ENCODE measurements around the gene WHRN. TPM values are rescaled to one million over a fixed set of nuclear protein-coding genes. Genes with fewer than 3 reads are reported as not detected.

WHRN gene
- total RNA-seq, 1 donor from 2014 or later, result 1.1 TPM

- no peak overlapping the region for H3K27ac Mint-ChIP-seq
- H3K36me3 ChIP-seq, result no peaks in the 10 kb centered on the region
- H3K27me3 ChIP-seq, result no peaks in the 10 kb centered on the region
- H3K27me3 Mint-ChIP-seq (ENCODE audit: insufficient read depth, low read depth), result peaks cover 3% of the 10 kb centered on the region
- no peak for DNase-seq (ENCODE audit: low spot score)
- no peaks in the 10 kb centered on the region for H3K4me1 ChIP-seq
- H3K9me3 ChIP-seq (ENCODE audit: low read depth), result no peaks in the 10 kb centered on the region
- peaks cover 8% of the 10 kb centered on the region for H3K36me3 Mint-ChIP-seq
- no peaks in the 10 kb centered on the region for H3K79me2 ChIP-seq (ENCODE audit: low read depth)
- H4K20me1 ChIP-seq (ENCODE audit: low read depth), result no peaks in the 10 kb centered on the region
- TF ChIP-seq EZH2 (IDR thresholded peaks at IDR 0.05), result no peak
- TF ChIP-seq CTCF (IDR thresholded peaks at IDR 0.05), result no peak
- no peak for TF ChIP-seq EZH2phosphoT487 (IDR thresholded peaks at IDR 0.05)
- H3K4me3 ChIP-seq, result no peak overlapping the region
- H3K9ac ChIP-seq, result no peak overlapping the region
- no peak overlapping the region for H2AFZ ChIP-seq (replicated peaks)
- no peak overlapping the region for H3K4me2 ChIP-seq
- H3K4me3 Mint-ChIP-seq, result no peak overlapping the region
- no peaks in the 10 kb centered on the region for H3K9me3 Mint-ChIP-seq
- no peak overlapping the region for H3K27ac ChIP-seq
- peaks cover 4% of the 10 kb centered on the region for H3K4me1 Mint-ChIP-seq
- H3F3A ChIP-seq (ENCODE audit: low read depth), result no peaks in the 10 kb centered on the region
These were observed 36.0 kb downstream of the WHRN start for GRCh38 chr9:114469091-114469853.

GRCh38 chr9:114467910-114468309 is 37.4 kb downstream of the WHRN start:
- peaks cover 8% of the 10 kb centered on the region for H3K36me3 Mint-ChIP-seq
- Histone ChIP-seq H4K20me1 (ENCODE audit: low read depth) (no peaks in the 10 kb centered on the region), H3K36me3 (no peaks in the 10 kb centered on the region), H3K4me3 (no peak overlapping the region), H3K9me3 (ENCODE audit: low read depth) (no peaks in the 10 kb centered on the region), H3F3A (ENCODE audit: low read depth) (no peaks in the 10 kb centered on the region), H3K4me2 (no peak overlapping the region), H2AFZ (replicated peaks) (no peak overlapping the region), H3K27ac (no peak overlapping the region), H3K4me1 (no peaks in the 10 kb centered on the region), H3K79me2 (ENCODE audit: low read depth) (no peaks in the 10 kb centered on the region), H3K27me3 (no peaks in the 10 kb centered on the region), H3K9ac (no peak overlapping the region)
- peaks cover 3% of the 10 kb centered on the region for H3K27me3 Mint-ChIP-seq (ENCODE audit: insufficient read depth, low read depth)
- no peak overlapping the region for H3K27ac Mint-ChIP-seq
- TF ChIP-seq EZH2 (IDR thresholded peaks at IDR 0.05) (no peak), EZH2phosphoT487 (IDR thresholded peaks at IDR 0.05) (no peak), CTCF (IDR thresholded peaks at IDR 0.05) (no peak)
- no peak overlapping the region for H3K4me3 Mint-ChIP-seq
- DNase-seq (ENCODE audit: low spot score), result no peak
- no peaks in the 10 kb centered on the region for H3K4me1 Mint-ChIP-seq
- H3K9me3 Mint-ChIP-seq, result no peaks in the 10 kb centered on the region

- no peaks in the 10 kb centered on the region for H3K4me1 ChIP-seq
- no peaks in the 10 kb centered on the region for H3K9me3 ChIP-seq (ENCODE audit: low read depth)
- peak overlapping the region; percentile 54 for H3K27ac Mint-ChIP-seq
- no peak overlapping the region for H3K4me3 Mint-ChIP-seq
- no peaks in the 10 kb centered on the region for H3K36me3 ChIP-seq
- no peaks in the 10 kb centered on the region for H3K27me3 ChIP-seq
- no peak for DNase-seq (ENCODE audit: low spot score)
- H3K9me3 Mint-ChIP-seq, result no peaks in the 10 kb centered on the region
- no peaks in the 10 kb centered on the region for H3K4me1 Mint-ChIP-seq
- H3K27ac ChIP-seq, result no peak overlapping the region
- H3K9ac ChIP-seq, result no peak overlapping the region
- no peak overlapping the region for H2AFZ ChIP-seq (replicated peaks)
- H3K27me3 Mint-ChIP-seq (ENCODE audit: insufficient read depth, low read depth), result peaks cover 3% of the 10 kb centered on the region
- no peak overlapping the region for H3K4me3 ChIP-seq
- TF ChIP-seq EZH2 (IDR thresholded peaks at IDR 0.05), result no peak
- no peak for TF ChIP-seq EZH2phosphoT487 (IDR thresholded peaks at IDR 0.05)
- no peak for TF ChIP-seq CTCF (IDR thresholded peaks at IDR 0.05)
- H3F3A ChIP-seq (ENCODE audit: low read depth), result no peaks in the 10 kb centered on the region
- H4K20me1 ChIP-seq (ENCODE audit: low read depth), result no peaks in the 10 kb centered on the region
- H3K36me3 Mint-ChIP-seq, result peaks cover 8% of the 10 kb centered on the region
- no peaks in the 10 kb centered on the region for H3K79me2 ChIP-seq (ENCODE audit: low read depth)
- H3K4me2 ChIP-seq, result no peak overlapping the region
These were observed 38.0 kb downstream of the WHRN start for GRCh38 chr9:114467226-114467750.
